Upper lobe of right lung (tissue), 1 donor: Measurements from ENCODE around the gene SMCO4. TPM values are rescaled to one million over a fixed set of nuclear protein-coding genes. Genes with fewer than 3 reads are reported as not detected.
"Not testable (repeated sequence)": the region's sequence is repeated elsewhere in the genome, so short reads cannot be mapped to it uniquely, and the experiment has no call there.

ENCODE experiments used
- ATAC-seq: fragments of 200-7000 bp; cut with Tn5 transposase; one replicate; pipeline ENCODE4 v1.9.1; 2020; ENCODE audit warnings: mild to moderate bottlenecking, moderate library complexity
- DNase-seq: peaks from one replicate; pipeline ENCODE4 v3.0.0-alpha.2; 2020
- H3K27ac ChIP-seq: fragments of 200-600 bp; one replicate; pipeline ENCODE4 v1.8.0; 2022
- H3K27me3 ChIP-seq: fragments of 200-600 bp; one replicate; pipeline ENCODE4 v1.8.0; 2022; ENCODE audit warnings: mild to moderate bottlenecking
- H3K36me3 ChIP-seq: fragments of 200-600 bp; one replicate; pipeline ENCODE4 v1.8.0; 2022
- H3K4me1 ChIP-seq: fragments of 200-600 bp; one replicate; pipeline ENCODE4 v1.8.0; 2022
- H3K4me3 ChIP-seq: fragments of 200-600 bp; one replicate; pipeline ENCODE4 v1.8.0; 2022; ENCODE audit warnings: mild to moderate bottlenecking
- H3K9me3 ChIP-seq: fragments of 200-600 bp; one replicate; pipeline ENCODE4 v1.8.0; 2022
- CTCF ChIP-seq: fragments of 200-600 bp; IDR thresholded peaks from one replicate; pipeline ENCODE4 v1.8.0; 2022; ENCODE audit warnings: antibody characterized with exemption
- intact Hi-C: fragments of 100-400 bp; cut with DNase I; formaldehyde crosslinking; loops from one replicate; pipeline ENCODE4 v1.11.0; 2022
- total RNA-seq: library from RNA; stranded (reverse); fragmentation: NEBNext Ultra II Directional; extraction: Animal tissue kit (Norgen Biotek cat#: 25700); gene quantifications from one replicate; pipeline ENCODE4 v1.2.1, GENCODE V29; 2021
- donor health status: DM: no; HTN: yes; CAD: no; lungs with severe emphysema.

Gene SMCO4
- total RNA-seq, 1 donor from 2014 or later, result 55.7 TPM

GRCh38 chr11:93464927-93465540, 78.2 kb downstream of the SMCO4 start:
- intact Hi-C loops, result no loop called here
- no peaks in the 10 kb centered on the region for H3K27me3 ChIP-seq
- H3K36me3 ChIP-seq, result no peaks in the 10 kb centered on the region
- no peak for TF ChIP-seq CTCF
- no peak overlapping the region for H3K27ac ChIP-seq
- H3K9me3 ChIP-seq, result no peaks in the 10 kb centered on the region
- ATAC-seq (no peak), DNase-seq (no peak)
- H3K4me1 ChIP-seq, result no peaks in the 10 kb centered on the region
- no peak overlapping the region for H3K4me3 ChIP-seq

DNA sequence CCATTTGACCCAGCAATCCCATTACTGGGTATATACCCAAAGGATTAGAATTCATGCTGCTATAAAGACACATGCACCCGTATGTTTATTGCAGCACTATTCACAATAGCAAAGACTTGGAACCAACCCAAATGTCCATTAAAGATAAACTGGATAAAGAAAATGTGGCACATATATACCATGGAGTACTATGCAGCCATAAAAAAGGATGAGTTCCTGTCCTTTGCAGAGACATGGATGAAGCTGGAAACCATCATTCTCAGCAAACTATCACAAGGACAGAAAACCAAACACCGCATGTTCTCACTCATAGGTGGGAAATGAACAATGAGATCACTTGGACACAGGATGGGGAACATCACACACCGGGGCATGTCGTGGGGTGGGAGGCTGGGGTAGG, 79.5 kb downstream of the SMCO4 start:
- H3K36me3 ChIP-seq, DNase-seq, H3K4me3 ChIP-seq, H3K9me3 ChIP-seq, H3K4me1 ChIP-seq, H3K27me3 ChIP-seq, intact Hi-C loops, H3K27ac ChIP-seq, ATAC-seq: not testable (repeated sequence)

- DNase-seq (no peak), ATAC-seq (no peak)
- intact Hi-C loops, result no loop called here
- H3K4me1 ChIP-seq, result no peaks in the 10 kb centered on the region
- H3K27me3 ChIP-seq, result no peaks in the 10 kb centered on the region
- TF ChIP-seq CTCF, result no peak
- no peaks in the 10 kb centered on the region for H3K36me3 ChIP-seq
- H3K4me3 ChIP-seq, result no peak overlapping the region
- no peaks in the 10 kb centered on the region for H3K9me3 ChIP-seq
- H3K27ac ChIP-seq, result no peak overlapping the region
Observed at GRCh38 chr11:93458286-93458685, 84.9 kb downstream of the SMCO4 start.

DNA sequence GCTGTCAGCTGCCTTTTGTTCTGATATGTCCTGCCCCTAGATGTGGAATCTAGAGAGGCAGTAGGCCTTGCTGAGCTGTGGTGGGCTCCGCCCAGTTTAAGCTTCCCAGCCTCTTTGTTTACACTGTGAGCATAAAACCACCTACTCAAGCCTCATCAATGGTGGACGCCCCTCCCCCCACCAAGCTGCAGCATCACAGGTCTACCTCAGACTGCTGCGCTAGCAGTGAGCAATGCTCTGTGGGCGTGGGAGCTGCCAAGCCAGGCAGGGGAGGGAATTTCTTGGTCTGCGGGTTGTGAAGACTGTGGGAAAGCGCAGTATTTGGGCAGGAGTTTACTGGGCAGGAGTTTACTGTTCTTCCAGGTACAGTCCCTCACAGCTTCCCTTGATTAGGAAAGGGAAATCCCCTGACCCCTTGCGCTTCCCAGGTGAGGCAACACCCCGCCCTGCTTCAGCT, 98.5 kb downstream of the SMCO4 start:
- no peak for DNase-seq
- no peak overlapping the region for H3K4me3 ChIP-seq
- no peak for ATAC-seq
- H3K36me3 ChIP-seq, result no peaks in the 10 kb centered on the region
- intact Hi-C loops, result no loop called here
- no peak overlapping the region for H3K27ac ChIP-seq
- H3K9me3 ChIP-seq, result no peaks in the 10 kb centered on the region
- no peak for TF ChIP-seq CTCF
- H3K4me1 ChIP-seq, result no peaks in the 10 kb centered on the region
- no peaks in the 10 kb centered on the region for H3K27me3 ChIP-seq

GRCh38 chr11:93443232-93443631, 100.0 kb downstream of the SMCO4 start:
- intact Hi-C loops, ATAC-seq, H3K9me3 ChIP-seq, H3K4me1 ChIP-seq, H3K27ac ChIP-seq, H3K27me3 ChIP-seq, DNase-seq, H3K4me3 ChIP-seq, H3K36me3 ChIP-seq: not testable (repeated sequence)

DNA sequence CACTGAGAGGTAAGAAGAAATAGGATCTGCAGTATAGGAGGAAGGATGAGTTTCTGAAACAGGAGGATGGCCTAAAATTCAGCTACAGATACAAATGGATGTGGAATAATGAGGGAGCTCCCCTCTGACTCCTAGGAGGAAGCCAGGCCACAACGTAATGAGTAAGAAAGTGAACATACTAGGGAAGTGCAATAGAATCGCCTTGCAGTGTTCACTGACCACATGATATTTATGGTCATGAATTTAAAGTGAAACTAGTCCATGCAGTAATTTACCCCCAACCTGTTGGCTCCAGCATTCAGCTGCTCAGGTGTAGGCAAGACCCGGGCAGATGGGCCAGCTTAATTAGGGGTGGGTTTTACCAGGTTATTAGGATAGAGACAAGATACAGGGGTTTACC, 110.9 kb downstream of the SMCO4 start:
- H3K27ac ChIP-seq, result no peak overlapping the region
- ATAC-seq, result no peak
- DNase-seq, result no peak

More for the DNA sequence above, 110.9 kb downstream of the SMCO4 start:
- Histone ChIP-seq H3K4me1 (no peaks in the 10 kb centered on the region), H3K27me3 (no peaks in the 10 kb centered on the region), H3K4me3 (no peak overlapping the region), H3K36me3 (no peaks in the 10 kb centered on the region), H3K9me3 (no peaks in the 10 kb centered on the region)
- TF ChIP-seq CTCF, result no peak
- intact Hi-C loops, result no loop called here

Other genes starting within 250 kb of the SMCO4 start
- not detected for gene DEUP1, start 212.6 kb downstream of the SMCO4 start, total RNA-seq
- gene CEP295, start 118.3 kb upstream of the SMCO4 start, total RNA-seq, result 11.5 TPM
- 93.4 TPM for gene TAF1D, start 198.1 kb upstream of the SMCO4 start, total RNA-seq
- 48.3 TPM for gene C11orf54, start 198.3 kb upstream of the SMCO4 start, total RNA-seq
- gene MED17, start 240.9 kb upstream of the SMCO4 start, total RNA-seq, result 25.8 TPM